Bronchial epithelial cell (primary cell): ENCODE data around the gene EN1. TPM values are rescaled to one million over a fixed set of nuclear protein-coding genes. Genes with fewer than 3 reads are reported as not detected.

Experiments
- DNase-seq: peaks from one replicate; pipeline ENCODE4 v3.0.0-alpha.2; 2010; ENCODE audit warnings: low read depth
- FAIRE-seq: peaks from 2 replicates; lab custom pipeline; 2011; peaks lifted over from hg19 to GRCh38; lab: Jason Lieb, UNC
- H3K27me3 ChIP-seq: 2 replicates; pipeline ENCODE4 v1.5.1; 2011; ENCODE audit warnings: low read length; ENCODE audit not compliant: control insufficient read depth, insufficient read depth
- H3K36me3 ChIP-seq: 2 replicates; pipeline ENCODE4 v1.5.1; 2011; ENCODE audit warnings: low read length; ENCODE audit not compliant: control insufficient read depth, insufficient read depth
- H3K4me3 ChIP-seq: 2 replicates; pipeline ENCODE4 v1.5.1; 2011; ENCODE audit warnings: mild to moderate bottlenecking, low read depth, low read length, control low read depth
- total RNA-seq: library from RNA; depleted of rRNA; stranded (reverse); fragments of >200 nt; gene quantifications from 2 replicates; pipeline ENCODE4 v1.2.1, GENCODE V29; 2014
- TF ChIP-seq, protein P1 (sequence below): IDR thresholded peaks from 2 replicates; pipeline ENCODE4 v1.5.1; 2011; ENCODE audit warnings: mild to moderate bottlenecking, moderate library complexity, low read length, control low read depth, inconsistent platforms; ENCODE audit not compliant: insufficient read depth, severe bottlenecking

The EN1 gene
- total RNA-seq, 1 donor from 2014 or later: not detected

DNA sequence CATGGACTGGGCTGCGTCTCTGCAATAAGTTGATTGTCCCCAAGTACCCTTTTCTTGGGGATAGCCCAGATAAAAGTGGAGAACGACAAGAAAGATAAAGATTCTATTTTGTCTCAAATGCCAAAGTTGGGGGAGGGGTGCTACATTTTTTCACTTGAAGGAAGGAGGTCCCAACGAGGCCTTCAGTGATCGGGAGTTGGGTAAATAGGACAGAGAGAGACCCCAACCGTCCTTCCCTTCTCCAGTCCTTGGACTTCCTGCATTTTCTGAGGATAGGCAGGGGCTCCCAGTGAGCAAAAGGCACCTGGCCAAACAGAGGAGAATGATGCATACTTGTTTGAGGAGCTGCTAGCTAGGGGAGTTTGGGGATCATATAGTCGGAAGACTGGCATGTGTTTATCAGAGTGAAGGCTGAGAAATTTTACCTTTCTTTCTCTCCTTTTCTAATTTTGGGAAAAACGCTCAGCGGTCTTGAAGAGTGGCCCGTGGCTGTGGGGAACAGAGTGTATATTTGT lies 3.5 kb upstream of the EN1 start:
- FAIRE-seq (no peak), DNase-seq (no peak)
- TF ChIP-seq, protein P1, sequence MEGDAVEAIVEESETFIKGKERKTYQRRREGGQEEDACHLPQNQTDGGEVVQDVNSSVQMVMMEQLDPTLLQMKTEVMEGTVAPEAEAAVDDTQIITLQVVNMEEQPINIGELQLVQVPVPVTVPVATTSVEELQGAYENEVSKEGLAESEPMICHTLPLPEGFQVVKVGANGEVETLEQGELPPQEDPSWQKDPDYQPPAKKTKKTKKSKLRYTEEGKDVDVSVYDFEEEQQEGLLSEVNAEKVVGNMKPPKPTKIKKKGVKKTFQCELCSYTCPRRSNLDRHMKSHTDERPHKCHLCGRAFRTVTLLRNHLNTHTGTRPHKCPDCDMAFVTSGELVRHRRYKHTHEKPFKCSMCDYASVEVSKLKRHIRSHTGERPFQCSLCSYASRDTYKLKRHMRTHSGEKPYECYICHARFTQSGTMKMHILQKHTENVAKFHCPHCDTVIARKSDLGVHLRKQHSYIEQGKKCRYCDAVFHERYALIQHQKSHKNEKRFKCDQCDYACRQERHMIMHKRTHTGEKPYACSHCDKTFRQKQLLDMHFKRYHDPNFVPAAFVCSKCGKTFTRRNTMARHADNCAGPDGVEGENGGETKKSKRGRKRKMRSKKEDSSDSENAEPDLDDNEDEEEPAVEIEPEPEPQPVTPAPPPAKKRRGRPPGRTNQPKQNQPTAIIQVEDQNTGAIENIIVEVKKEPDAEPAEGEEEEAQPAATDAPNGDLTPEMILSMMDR: no peak
- no peaks in the 10 kb centered on the region for H3K36me3 ChIP-seq
- peaks cover 84% of the 10 kb centered on the region for H3K27me3 ChIP-seq
- H3K4me3 ChIP-seq: no peak overlapping the region

DNA sequence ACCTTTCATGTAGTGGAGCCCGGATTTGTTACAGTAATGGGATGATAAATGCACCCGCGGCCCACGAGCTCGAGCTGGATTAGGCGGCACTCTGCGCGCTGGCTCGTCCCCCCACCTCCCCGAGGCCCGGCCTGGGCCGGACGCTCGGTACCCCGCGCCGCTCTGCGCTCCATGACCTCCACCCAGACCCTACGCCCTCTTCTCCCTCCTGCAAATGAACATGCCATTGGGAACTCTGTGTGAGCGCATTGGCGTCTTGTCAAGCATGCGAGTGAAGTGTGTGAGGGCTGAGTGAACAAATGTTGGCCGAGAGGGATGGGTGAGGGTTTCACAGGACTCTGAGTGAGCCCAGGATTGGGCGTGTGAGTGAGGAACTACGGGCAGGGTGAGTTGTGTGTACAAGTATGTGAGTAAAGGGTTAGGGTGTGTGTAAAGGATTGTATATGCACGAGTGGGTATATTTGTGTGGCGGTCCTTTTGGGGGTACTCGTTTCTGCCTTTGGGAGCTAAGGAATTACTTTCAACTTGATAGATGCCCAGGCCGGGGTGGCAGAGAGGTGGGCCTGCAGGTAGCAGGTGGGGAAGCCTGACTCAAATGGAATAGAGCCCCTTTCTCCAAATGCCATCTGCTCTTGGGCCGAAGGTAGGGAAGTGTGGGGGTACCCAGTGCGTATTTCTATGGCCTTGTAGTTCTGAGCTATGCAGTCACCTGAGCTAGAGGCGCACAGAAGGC lies 2.9 kb upstream of the EN1 start:
- peaks cover 87% of the 10 kb centered on the region for H3K27me3 ChIP-seq

DNA sequence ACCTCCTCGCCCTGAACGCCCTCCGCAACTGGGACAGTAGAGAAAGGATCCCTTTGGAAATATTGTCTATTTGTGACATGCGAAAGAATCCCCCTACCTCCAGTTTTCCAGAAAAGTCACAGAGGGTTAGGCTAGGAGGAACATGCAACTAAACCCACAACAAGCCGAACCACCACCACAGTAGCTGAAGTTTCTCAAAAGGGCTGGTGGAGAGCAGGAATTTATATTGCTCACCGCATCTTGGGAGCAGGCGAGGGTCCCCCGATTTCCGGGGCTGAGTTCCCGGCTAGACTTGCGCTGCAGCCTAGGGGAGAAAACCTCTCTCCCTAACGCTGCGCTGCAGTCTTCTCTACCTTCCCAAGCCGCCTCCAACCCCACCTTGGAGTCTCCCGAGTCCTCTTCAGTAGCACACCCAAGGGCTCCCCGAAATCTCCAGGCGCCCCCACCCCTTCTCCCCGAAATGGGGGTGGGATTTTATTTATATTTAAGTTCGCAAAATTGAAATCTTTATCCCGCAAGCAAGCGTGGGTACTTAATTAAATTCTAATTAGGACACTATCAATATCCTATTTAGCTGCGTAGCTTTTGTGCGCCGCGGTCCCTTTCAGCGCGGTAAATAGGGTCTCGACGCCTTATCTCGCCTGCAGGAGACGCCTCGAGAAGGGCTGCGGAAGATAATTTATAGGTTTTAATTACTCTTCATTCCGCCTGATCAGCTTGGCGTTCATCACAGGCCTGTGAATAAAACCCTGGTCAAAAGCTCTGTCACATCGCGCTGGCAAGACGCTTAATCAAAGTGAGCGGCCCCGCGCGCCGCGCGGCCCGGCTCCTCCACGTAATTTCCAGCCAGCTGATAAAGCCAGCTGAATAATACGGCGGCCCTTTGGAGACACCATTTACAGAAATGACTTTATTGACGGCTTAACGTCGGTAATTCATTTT lies 2.0 kb upstream of the EN1 start:
- FAIRE-seq (no peak), DNase-seq (no peak)

More for the DNA sequence above, 2.9 kb upstream of the EN1 start:
- TF ChIP-seq, protein P1: no peak
- no peak for FAIRE-seq
- H3K4me3 ChIP-seq: no peak overlapping the region
- no peak for DNase-seq
- H3K36me3 ChIP-seq: no peaks in the 10 kb centered on the region

DNA sequence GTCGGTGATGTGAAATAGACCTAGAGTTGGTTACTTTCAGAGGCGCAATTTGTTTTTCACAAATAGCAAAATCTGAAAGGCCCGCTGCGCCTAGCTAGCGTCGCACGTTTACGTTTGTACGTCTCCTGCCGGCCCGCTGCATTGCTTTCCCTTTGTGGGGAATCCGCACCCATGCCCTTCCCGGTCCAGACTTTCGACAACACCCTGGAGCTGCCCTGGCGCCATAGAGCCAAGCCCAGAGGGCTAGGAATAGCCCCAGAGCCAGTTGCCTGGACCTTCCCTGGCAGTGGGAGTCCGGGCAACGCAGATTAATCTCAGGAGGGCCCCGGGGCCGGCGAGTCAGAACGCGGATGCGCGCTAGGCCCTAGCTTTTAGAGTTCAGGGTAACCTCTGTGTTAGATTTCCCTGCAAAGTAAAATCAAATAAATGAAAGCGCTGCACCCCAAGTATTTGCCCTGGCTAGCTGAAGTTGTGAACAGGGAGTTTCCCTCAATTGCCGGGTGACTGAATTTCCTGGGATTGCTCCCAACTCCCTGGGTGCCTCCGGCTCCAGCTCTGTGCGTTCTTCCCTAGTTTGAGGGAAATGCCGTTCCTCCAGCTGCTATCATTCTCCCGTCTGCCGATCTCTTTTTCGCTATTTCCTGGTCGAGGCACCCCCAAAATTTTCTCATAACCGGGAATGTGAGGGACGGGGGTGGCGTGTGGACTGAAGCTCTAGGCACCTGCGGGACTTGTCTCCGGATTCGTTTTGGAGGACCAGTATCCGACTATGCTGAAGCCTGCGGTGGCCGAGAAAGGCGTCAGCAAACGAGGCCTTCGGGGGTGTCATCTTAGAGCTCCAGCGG lies 1.2 kb upstream of the EN1 start:
- Histone ChIP-seq H3K4me3 (no peak overlapping the region), H3K36me3 (no peaks in the 10 kb centered on the region), H3K27me3 (peaks cover 86% of the 10 kb centered on the region)
- FAIRE-seq (no peak), DNase-seq (no peak)
- TF ChIP-seq, protein P1: no peak

More for the DNA sequence above, 2.0 kb upstream of the EN1 start:
- TF ChIP-seq, protein P1: no peak
- Histone ChIP-seq H3K27me3 (peaks cover 87% of the 10 kb centered on the region), H3K36me3 (no peaks in the 10 kb centered on the region), H3K4me3 (no peak overlapping the region)

DNA sequence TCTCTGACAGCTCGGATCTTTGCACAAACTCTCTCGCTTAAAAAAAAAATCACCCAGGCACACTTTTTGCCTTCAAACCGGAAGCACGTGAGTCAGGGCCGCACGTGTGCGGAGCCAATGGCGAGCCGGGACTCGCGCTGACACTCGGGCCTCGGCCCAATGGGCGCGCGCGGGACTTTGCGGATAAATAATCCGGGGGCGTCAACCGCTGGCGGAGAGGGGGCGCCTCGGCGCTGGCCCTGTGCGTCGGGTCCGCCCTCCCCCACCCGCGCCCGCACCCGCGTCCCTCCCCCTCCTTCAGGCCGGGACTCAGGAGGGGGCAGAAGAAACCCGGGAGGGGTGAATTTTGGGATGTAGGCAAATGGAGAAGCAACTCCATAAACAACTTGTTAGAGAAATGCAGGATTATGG lies 319 bp upstream of the EN1 start:
- Histone ChIP-seq H3K4me3 (no peak overlapping the region), H3K36me3 (no peaks in the 10 kb centered on the region), H3K27me3 (peaks cover 85% of the 10 kb centered on the region)
- FAIRE-seq (no peak), DNase-seq (no peak)
- TF ChIP-seq, protein P1: no peak
